GM12878 (cell line): Measurements from ENCODE around the gene CHL1. TPM values are rescaled to one million over a fixed set of nuclear protein-coding genes. Genes with fewer than 3 reads are reported as not detected.

Experiments
- ATAC-seq: fragments of 200-7000 bp; cut with Tn5 transposase; 3 replicates; pipeline ENCODE4 v1.9.1; 2020; ENCODE audit warnings: mild to moderate bottlenecking, moderate library complexity
- BruUV-seq: library from RNA; stranded (reverse); fragments of 400-500 nt; replicated peaks from 2 replicates; lab custom pipeline; 2021; lab: Mats Ljungman, UMichigan
- CTCF ChIA-PET: fragments of 300-600 bp; sonication (Branson Sonifier 250); formaldehyde crosslinking; extraction: SDS; loops from one replicate; lab custom pipeline; 2021; ENCODE audit warnings: inconsistent platforms; lab: Yijun Ruan, JAX
- POLR2A ChIA-PET: fragments of 350-600 bp; formaldehyde crosslinking; extraction: SDS; loops from one replicate; lab custom pipeline; 2021; ENCODE audit warnings: inconsistent platforms; lab: Charles Lee
- RAD21 ChIA-PET: fragments of 300-600 bp; sonication (Branson Sonifier 250); formaldehyde crosslinking; loops from one replicate; lab custom pipeline; 2023; ENCODE audit warnings: antibody characterized with exemption; ENCODE audit not compliant: unreplicated experiment; lab: Charles Lee
- SMC1A ChIA-PET: fragments of 300-600 bp; sonication (Branson Sonifier 250); formaldehyde crosslinking; loops from one replicate; lab custom pipeline; 2023; ENCODE audit not compliant: unreplicated experiment, uncharacterized antibody; lab: Charles Lee
- DNase-seq: peaks from one replicate; pipeline ENCODE4 v3.0.0-alpha.2; 2011; ENCODE audit warnings: low read depth, low spot score
- FAIRE-seq: peaks from 3 replicates; lab custom pipeline; 2011; peaks lifted over from hg19 to GRCh38; lab: Jason Lieb, UNC
- H2AFZ ChIP-seq: 2 replicates; pipeline ENCODE4 v1.6.0; 2011; ENCODE audit warnings: low read depth, low read length, control low read depth; ENCODE audit not compliant: control insufficient read depth
- H3K27ac ChIP-seq: 2 replicates; pipeline ENCODE4 v1.5.1; 2011; ENCODE audit warnings: control low read depth; ENCODE audit not compliant: control insufficient read depth, insufficient read depth
- H3K27me3 ChIP-seq, 2 experiments: replicated peaks in 1 of 2; 2 replicates each; pipeline versions ENCODE4 v1.6.0 to v1.6.1; 2011; ENCODE audit warnings: low read length in 1 of 2; ENCODE audit not compliant: control insufficient read depth in 2 of 2, insufficient read depth in 2 of 2
- H3K36me3 ChIP-seq, 2 experiments: 2 replicates each; pipeline ENCODE4 v1.5.1; 2011; ENCODE audit warnings: low read length in 1 of 2; ENCODE audit not compliant: control insufficient read depth in 2 of 2, insufficient read depth in 2 of 2
- H3K4me1 ChIP-seq: 2 replicates; pipeline ENCODE4 v1.6.1; 2011; ENCODE audit warnings: mild to moderate bottlenecking, low read length, moderate library complexity, mixed read lengths; ENCODE audit not compliant: control insufficient read depth, insufficient read depth
- H3K4me2 ChIP-seq: 2 replicates; pipeline ENCODE4 v1.6.0; 2011; ENCODE audit warnings: control low read depth; ENCODE audit not compliant: control insufficient read depth, insufficient read depth
- H3K4me3 ChIP-seq: fragments of 200-600 bp; sonication (generic); 2 replicates; pipeline ENCODE4 v1.5.1; 2016
- H3K79me2 ChIP-seq: 2 replicates; pipeline ENCODE4 v1.6.0; 2011; ENCODE audit warnings: low read length; ENCODE audit not compliant: control insufficient read depth, insufficient read depth
- H3K9ac ChIP-seq: 2 replicates; pipeline ENCODE4 v1.8.0; 2011; ENCODE audit warnings: low read length, control low read depth, mixed read lengths; ENCODE audit not compliant: control insufficient read depth, insufficient read depth
- H3K9me3 ChIP-seq: replicated peaks from 3 replicates; pipeline ENCODE4 v1.5.1; 2011; ENCODE audit warnings: mild to moderate bottlenecking, low read length; ENCODE audit not compliant: control insufficient read depth, insufficient read depth
- H4K20me1 ChIP-seq: 2 replicates; pipeline ENCODE4 v1.6.0; 2011; ENCODE audit not compliant: control insufficient read depth, insufficient read depth
- CBX3 ChIP-seq: fragments of 200-600 bp; sonication (generic); IDR thresholded peaks from 2 replicates; pipeline ENCODE4 v1.6.1; 2016; ENCODE audit warnings: low read depth, borderline replicate concordance
- HDAC6 ChIP-seq: fragments of 200-600 bp; sonication (generic); IDR thresholded peaks from one replicate; pipeline ENCODE4 v1.8.0; 2017; ENCODE audit warnings: antibody characterized with exemption; ENCODE audit not compliant: unreplicated experiment
- KAT2A ChIP-seq: conservative IDR thresholded peaks from 2 replicates; pipeline ENCODE4 v1.6.1; 2011; ENCODE audit warnings: low read depth, low read length; ENCODE audit not compliant: control insufficient read depth
- MYC ChIP-seq: IDR thresholded peaks from 2 replicates; pipeline ENCODE4 v1.6.1; 2011; ENCODE audit warnings: mild to moderate bottlenecking, low read length, moderate library complexity, inconsistent platforms; ENCODE audit not compliant: insufficient read depth, insufficient replicate concordance, insufficient read length, severe bottlenecking
- SUPT20H ChIP-seq: IDR thresholded peaks from 2 replicates; pipeline ENCODE4 v1.6.1; 2011; ENCODE audit warnings: low read depth, mild to moderate bottlenecking, low read length, moderate library complexity, borderline replicate concordance; ENCODE audit not compliant: control insufficient read depth
- ZNF622 ChIP-seq: fragments of 450-650 bp; IDR thresholded peaks from 2 replicates; pipeline ENCODE4 v1.6.1; 2017; ENCODE audit warnings: mild to moderate bottlenecking, inconsistent platforms
- WGBS: methylation state at CpG from one replicate; pipeline ENCODE4 v1.1.6; 2016; ENCODE audit warnings: low lambda C conversion rate; ENCODE audit not compliant: insufficient replicate concordance, insufficient coverage; ENCODE audit errors: missing lambda C conversion rate; 5-methylcytosine and 5-hydroxymethylcytosine counted together
- in situ Hi-C: fragments of 300-500 bp; cut with MboI; formaldehyde crosslinking; loops from 9 replicates; pipeline ENCODE4 v1.14.3; 2018; ENCODE audit warnings: mixed read lengths
- intact Hi-C: fragments of 100-400 bp; cut with micrococcal nuclease; formaldehyde crosslinking; loops from one replicate; pipeline ENCODE4 v1.14.2; 2022; ENCODE audit not compliant: unreplicated experiment
- polyA plus RNA-seq, 11 experiments: library from polyadenylated mRNA; depleted of rRNA in 4 of 11; unstranded in 6 of 11; stranded (reverse) in 5 of 11; fragments of >200 nt; fragmentation: Nextera tagmentation in 4 of 11; fragmentation: Illumina TruSeq in 1 of 11; extraction: Ambion mirVana in 4 of 11; extraction: Trizol in 1 of 11; gene quantifications; 1 replicate in 1 of 11; 2 replicates in 10 of 11; pipeline versions ENCODE4 v1.2.1 to v1.2.3, GENCODE V29; 2011 to 2016; ENCODE audit warnings: inconsistent platforms in 2 of 11, missing spikeins in 2 of 11, low read depth in 1 of 11
- total RNA-seq, 4 experiments: library from RNA; depleted of rRNA in 3 of 4; stranded (reverse); fragments of >200 nt in 3 of 4; fragmentation: Illumina TruSeq in 1 of 4; extraction: Trizol in 1 of 4; gene quantifications; 2 replicates each; pipeline versions ENCODE4 v1.2.1 to v1.2.3, GENCODE V29; 2013 to 2021
- TF ChIP-seq, protein P1 (sequence below): IDR thresholded peaks from 2 replicates; pipeline ENCODE4 v1.6.1; 2011; ENCODE audit warnings: borderline replicate concordance, low read depth, mild to moderate bottlenecking, moderate library complexity, low read length; ENCODE audit not compliant: insufficient read depth, poor library complexity, severe bottlenecking
- TF ChIP-seq, protein P2 (sequence below): fragments of 150-350 bp; IDR thresholded peaks from 2 replicates; pipeline ENCODE4 v1.6.1; 2016; ENCODE audit warnings: low read depth, low read length
- TF ChIP-seq, protein P3 (sequence below): fragments of 450-650 bp; IDR thresholded peaks from 2 replicates; pipeline ENCODE4 v1.6.1; 2017; ENCODE audit warnings: borderline replicate concordance

Gene CHL1
- total and polyA plus RNA-seq, 10 of the 15 experiments (the other 5 are each of a cell fraction or from before 2014, with no cell fraction given) = 0.71 to 30.4 (median 1.8) TPM

DNA sequence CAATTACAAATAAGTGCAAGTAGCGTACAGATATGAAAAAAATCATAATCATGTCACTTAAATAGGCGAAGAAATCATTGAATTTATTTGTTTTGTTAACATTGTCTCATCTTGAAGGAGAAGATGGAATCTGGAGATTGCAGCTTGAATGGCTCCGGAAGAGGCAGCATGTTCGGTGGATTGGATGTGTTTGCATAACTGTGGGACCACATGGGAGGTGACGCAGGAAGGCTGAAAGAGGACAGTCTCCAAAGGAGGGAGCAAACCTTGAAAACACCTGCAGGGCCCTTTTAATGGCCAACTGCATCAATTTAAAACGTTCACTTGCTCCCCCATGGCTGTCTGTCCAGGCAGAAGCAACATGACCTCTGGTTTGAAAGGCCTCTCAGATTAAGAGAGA lies 61.3 kb downstream of the CHL1 start:
- RAD21 ChIA-PET = no interaction called here
- no peaks in the 10 kb centered on the region for H3K79me2 ChIP-seq
- no peak overlapping the region for H3K4me2 ChIP-seq
- H3K27me3 ChIP-seq = no peaks in the 10 kb centered on the region
- no peaks in the 10 kb centered on the region for H4K20me1 ChIP-seq
- CTCF ChIA-PET = no interaction called here
- no peak overlapping the region for H3K27ac ChIP-seq
- SMC1A ChIA-PET = interaction anchor here (1.2 to 1.7 kb wide), 3 partner anchors 9 to 37 kb away, joined by 3 to 5 read pairs (median 4); no protein-coding TSS in a partner anchor
- TF ChIP-seq, protein P1, sequence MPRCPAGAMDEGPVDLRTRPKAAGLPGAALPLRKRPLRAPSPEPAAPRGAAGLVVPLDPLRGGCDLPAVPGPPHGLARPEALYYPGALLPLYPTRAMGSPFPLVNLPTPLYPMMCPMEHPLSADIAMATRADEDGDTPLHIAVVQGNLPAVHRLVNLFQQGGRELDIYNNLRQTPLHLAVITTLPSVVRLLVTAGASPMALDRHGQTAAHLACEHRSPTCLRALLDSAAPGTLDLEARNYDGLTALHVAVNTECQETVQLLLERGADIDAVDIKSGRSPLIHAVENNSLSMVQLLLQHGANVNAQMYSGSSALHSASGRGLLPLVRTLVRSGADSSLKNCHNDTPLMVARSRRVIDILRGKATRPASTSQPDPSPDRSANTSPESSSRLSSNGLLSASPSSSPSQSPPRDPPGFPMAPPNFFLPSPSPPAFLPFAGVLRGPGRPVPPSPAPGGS = no peak
- no peak for TF ChIP-seq HDAC6
- TF ChIP-seq, protein P2, sequence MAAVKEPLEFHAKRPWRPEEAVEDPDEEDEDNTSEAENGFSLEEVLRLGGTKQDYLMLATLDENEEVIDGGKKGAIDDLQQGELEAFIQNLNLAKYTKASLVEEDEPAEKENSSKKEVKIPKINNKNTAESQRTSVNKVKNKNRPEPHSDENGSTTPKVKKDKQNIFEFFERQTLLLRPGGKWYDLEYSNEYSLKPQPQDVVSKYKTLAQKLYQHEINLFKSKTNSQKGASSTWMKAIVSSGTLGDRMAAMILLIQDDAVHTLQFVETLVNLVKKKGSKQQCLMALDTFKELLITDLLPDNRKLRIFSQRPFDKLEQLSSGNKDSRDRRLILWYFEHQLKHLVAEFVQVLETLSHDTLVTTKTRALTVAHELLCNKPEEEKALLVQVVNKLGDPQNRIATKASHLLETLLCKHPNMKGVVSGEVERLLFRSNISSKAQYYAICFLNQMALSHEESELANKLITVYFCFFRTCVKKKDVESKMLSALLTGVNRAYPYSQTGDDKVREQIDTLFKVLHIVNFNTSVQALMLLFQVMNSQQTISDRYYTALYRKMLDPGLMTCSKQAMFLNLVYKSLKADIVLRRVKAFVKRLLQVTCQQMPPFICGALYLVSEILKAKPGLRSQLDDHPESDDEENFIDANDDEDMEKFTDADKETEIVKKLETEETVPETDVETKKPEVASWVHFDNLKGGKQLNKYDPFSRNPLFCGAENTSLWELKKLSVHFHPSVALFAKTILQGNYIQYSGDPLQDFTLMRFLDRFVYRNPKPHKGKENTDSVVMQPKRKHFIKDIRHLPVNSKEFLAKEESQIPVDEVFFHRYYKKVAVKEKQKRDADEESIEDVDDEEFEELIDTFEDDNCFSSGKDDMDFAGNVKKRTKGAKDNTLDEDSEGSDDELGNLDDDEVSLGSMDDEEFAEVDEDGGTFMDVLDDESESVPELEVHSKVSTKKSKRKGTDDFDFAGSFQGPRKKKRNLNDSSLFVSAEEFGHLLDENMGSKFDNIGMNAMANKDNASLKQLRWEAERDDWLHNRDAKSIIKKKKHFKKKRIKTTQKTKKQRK = no peak
- TF ChIP-seq CBX3 = no peak
- TF ChIP-seq, protein P3, sequence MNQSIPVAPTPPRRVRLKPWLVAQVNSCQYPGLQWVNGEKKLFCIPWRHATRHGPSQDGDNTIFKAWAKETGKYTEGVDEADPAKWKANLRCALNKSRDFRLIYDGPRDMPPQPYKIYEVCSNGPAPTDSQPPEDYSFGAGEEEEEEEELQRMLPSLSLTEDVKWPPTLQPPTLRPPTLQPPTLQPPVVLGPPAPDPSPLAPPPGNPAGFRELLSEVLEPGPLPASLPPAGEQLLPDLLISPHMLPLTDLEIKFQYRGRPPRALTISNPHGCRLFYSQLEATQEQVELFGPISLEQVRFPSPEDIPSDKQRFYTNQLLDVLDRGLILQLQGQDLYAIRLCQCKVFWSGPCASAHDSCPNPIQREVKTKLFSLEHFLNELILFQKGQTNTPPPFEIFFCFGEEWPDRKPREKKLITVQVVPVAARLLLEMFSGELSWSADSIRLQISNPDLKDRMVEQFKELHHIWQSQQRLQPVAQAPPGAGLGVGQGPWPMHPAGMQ = no peak
- TF ChIP-seq SUPT20H = no peak
- TF ChIP-seq ZNF622 = no peak
- no peak for TF ChIP-seq MYC
- no peak for TF ChIP-seq KAT2A
- POLR2A ChIA-PET = interaction anchor here (1.0 kb wide), 1 partner anchor 30 kb away, joined by 3 read pairs; no protein-coding TSS in a partner anchor
- H3K4me1 ChIP-seq = no peaks in the 10 kb centered on the region
- intact Hi-C loops (no loop called here), in situ Hi-C loops (no loop called here)
- DNase-seq (no peak), FAIRE-seq (no peak), ATAC-seq (no peak)
- H3K9me3 ChIP-seq = no peaks in the 10 kb centered on the region
- WGBS = 65% methylated on average over 6 of the region's 6 CpGs
- no peak overlapping the region for H2AFZ ChIP-seq
- no peak overlapping the region for H3K4me3 ChIP-seq
- H3K9ac ChIP-seq = no peak overlapping the region
- no TSS peak for BruUV-seq
- H3K36me3 ChIP-seq = no peaks in the 10 kb centered on the region
